KMS-11 (cell line): ENCODE measurements around the gene CCR4.
"Not testable (repeated sequence)": the region's sequence is repeated elsewhere in the genome, so short reads cannot be mapped to it uniquely, and the experiment has no call there.

ENCODE experiments used
- H2AFZ ChIP-seq: fragments of 200-600 bp; sonication (generic); 2 replicates; pipeline ENCODE4 v1.6.1; 2016; ENCODE audit warnings: antibody characterized with exemption, mixed run types, low read depth
- H3K27ac ChIP-seq: fragments of 200-600 bp; sonication (generic); 2 replicates; pipeline ENCODE4 v1.6.1; 2016; ENCODE audit warnings: mild to moderate bottlenecking, mixed run types
- H3K27me3 ChIP-seq: fragments of 200-600 bp; sonication (generic); 2 replicates; pipeline ENCODE4 v1.6.1; 2017; ENCODE audit warnings: mild to moderate bottlenecking, low read depth, mixed run types, moderate library complexity; ENCODE audit not compliant: insufficient read depth
- H3K36me3 ChIP-seq: fragments of 200-600 bp; sonication (generic); 2 replicates; pipeline ENCODE4 v1.6.1; 2017; ENCODE audit warnings: mild to moderate bottlenecking, mixed run types; ENCODE audit not compliant: insufficient read depth
- H3K4me1 ChIP-seq: fragments of 200-600 bp; sonication (generic); 2 replicates; pipeline ENCODE4 v1.6.1; 2016; ENCODE audit warnings: mild to moderate bottlenecking, low read depth, mixed run types; ENCODE audit not compliant: poor library complexity, severe bottlenecking
- H3K4me2 ChIP-seq: fragments of 200-600 bp; sonication (generic); 2 replicates; pipeline ENCODE4 v1.7.0; 2016; ENCODE audit warnings: mild to moderate bottlenecking, mixed run types
- H3K4me3 ChIP-seq: fragments of 200-600 bp; sonication (generic); IDR thresholded peaks from 2 replicates; pipeline ENCODE4 v1.6.1; 2017; ENCODE audit warnings: low read depth, low read length, mixed read lengths; ENCODE audit not compliant: insufficient read depth
- H3K79me2 ChIP-seq: fragments of 200-600 bp; sonication (generic); 2 replicates; pipeline ENCODE4 v1.6.1; 2016; ENCODE audit warnings: low read depth, mixed run types; ENCODE audit not compliant: insufficient read depth
- H3K9ac ChIP-seq: fragments of 200-600 bp; sonication (generic); 2 replicates; pipeline ENCODE4 v1.6.1; 2016; ENCODE audit warnings: mild to moderate bottlenecking, mixed run types
- H4K20me1 ChIP-seq: fragments of 200-600 bp; sonication (generic); 2 replicates; pipeline ENCODE4 v1.6.1; 2016; ENCODE audit warnings: mild to moderate bottlenecking, mixed run types; ENCODE audit not compliant: insufficient read depth
- CTCF ChIP-seq: fragments of 200-600 bp; sonication (generic); conservative IDR thresholded peaks from 2 replicates; pipeline ENCODE4 v1.6.1; 2017; ENCODE audit warnings: low read depth, mild to moderate bottlenecking, antibody characterized with exemption, low read length, moderate library complexity, mixed read lengths

Gene CCR4

GRCh38 chr3:32961189-32961715, 9.8 kb downstream of the CCR4 start:
- Histone ChIP-seq H3K27ac (no peak overlapping the region), H3K4me1 (no peaks in the 10 kb centered on the region), H3K9ac (no peak overlapping the region), H3K4me3 (no peak overlapping the region), H3K79me2 (no peaks in the 10 kb centered on the region), H3K27me3 (no peaks in the 10 kb centered on the region), H2AFZ (no peak overlapping the region), H4K20me1 (no peaks in the 10 kb centered on the region), H3K36me3 (no peaks in the 10 kb centered on the region), H3K4me2 (no peak overlapping the region)
- no peak for TF ChIP-seq CTCF

GRCh38 chr3:32963871-32964270, 12.4 kb downstream of the CCR4 start:
- H3K4me2 ChIP-seq = no peak overlapping the region
- no peaks in the 10 kb centered on the region for H3K4me1 ChIP-seq
- no peak overlapping the region for H3K27ac ChIP-seq
- H3K79me2 ChIP-seq = no peaks in the 10 kb centered on the region
- no peaks in the 10 kb centered on the region for H3K27me3 ChIP-seq
- TF ChIP-seq CTCF = no peak
- no peak overlapping the region for H2AFZ ChIP-seq
- H3K9ac ChIP-seq = no peak overlapping the region
- no peak overlapping the region for H3K4me3 ChIP-seq
- H4K20me1 ChIP-seq = no peaks in the 10 kb centered on the region
- H3K36me3 ChIP-seq = no peaks in the 10 kb centered on the region

- H3K36me3 ChIP-seq, H3K4me3 ChIP-seq, H4K20me1 ChIP-seq, H3K27ac ChIP-seq, H3K9ac ChIP-seq, H2AFZ ChIP-seq, H3K27me3 ChIP-seq, H3K79me2 ChIP-seq, H3K4me1 ChIP-seq, H3K4me2 ChIP-seq: not testable (repeated sequence)
These were observed 13.3 kb downstream of the CCR4 start for GRCh38 chr3:32964781-32965180.

- H3K4me1 ChIP-seq, H4K20me1 ChIP-seq, H3K4me3 ChIP-seq, H3K36me3 ChIP-seq, H3K4me2 ChIP-seq, H3K27ac ChIP-seq, H3K9ac ChIP-seq, H3K79me2 ChIP-seq, H2AFZ ChIP-seq, H3K27me3 ChIP-seq: not testable (repeated sequence)
These were observed 14.3 kb downstream of the CCR4 start for GRCh38 chr3:32965617-32966213.

GRCh38 chr3:32966627-32967026, 15.2 kb downstream of the CCR4 start:
- H3K27me3 ChIP-seq, H4K20me1 ChIP-seq, H3K9ac ChIP-seq: not testable (repeated sequence)

GRCh38 chr3:32968166-32968919, 16.9 kb downstream of the CCR4 start:
- Histone ChIP-seq H4K20me1 (no peaks in the 10 kb centered on the region), H3K4me2 (no peak overlapping the region), H3K4me1 (no peaks in the 10 kb centered on the region), H2AFZ (no peak overlapping the region), H3K27me3 (no peaks in the 10 kb centered on the region), H3K9ac (no peak overlapping the region), H3K36me3 (no peaks in the 10 kb centered on the region), H3K79me2 (no peaks in the 10 kb centered on the region), H3K27ac (no peak overlapping the region), H3K4me3 (no peak overlapping the region)
- TF ChIP-seq CTCF = no peak

More at GRCh38 chr3:32966627-32967026, 15.2 kb downstream of the CCR4 start:
- not testable (repeated sequence) for H3K4me3 ChIP-seq, H3K4me1 ChIP-seq, H3K27ac ChIP-seq, H2AFZ ChIP-seq, H3K36me3 ChIP-seq, H3K79me2 ChIP-seq, H3K4me2 ChIP-seq
